ENCODE data around the gene DDX5.
"Not testable (repeated sequence)": the region's sequence is repeated elsewhere in the genome, so short reads cannot be mapped to it uniquely, and the experiment has no call there.

The DDX5 gene

DNA sequence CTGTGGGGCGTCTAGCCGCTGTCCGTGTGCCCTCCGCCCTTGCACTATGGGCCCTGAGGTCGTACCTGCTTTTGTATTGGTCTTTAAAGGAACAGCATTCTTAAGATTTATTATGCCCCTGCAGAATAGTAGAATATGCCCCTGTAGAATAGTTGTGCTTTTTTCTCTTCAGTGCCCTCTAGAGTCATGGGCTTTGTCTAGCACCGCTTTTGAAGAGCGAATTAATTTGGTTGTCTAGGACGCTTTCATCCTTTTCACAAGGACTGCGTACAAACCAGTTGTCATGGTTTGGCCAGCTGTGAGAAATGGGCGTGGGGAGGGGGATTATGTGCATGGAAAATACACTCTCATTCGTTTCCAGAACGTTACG is 1.3 kb upstream of the DDX5 start:
- DNase-seq (ENCODE audit: low spot score) = peak; percentile 93

DNA sequence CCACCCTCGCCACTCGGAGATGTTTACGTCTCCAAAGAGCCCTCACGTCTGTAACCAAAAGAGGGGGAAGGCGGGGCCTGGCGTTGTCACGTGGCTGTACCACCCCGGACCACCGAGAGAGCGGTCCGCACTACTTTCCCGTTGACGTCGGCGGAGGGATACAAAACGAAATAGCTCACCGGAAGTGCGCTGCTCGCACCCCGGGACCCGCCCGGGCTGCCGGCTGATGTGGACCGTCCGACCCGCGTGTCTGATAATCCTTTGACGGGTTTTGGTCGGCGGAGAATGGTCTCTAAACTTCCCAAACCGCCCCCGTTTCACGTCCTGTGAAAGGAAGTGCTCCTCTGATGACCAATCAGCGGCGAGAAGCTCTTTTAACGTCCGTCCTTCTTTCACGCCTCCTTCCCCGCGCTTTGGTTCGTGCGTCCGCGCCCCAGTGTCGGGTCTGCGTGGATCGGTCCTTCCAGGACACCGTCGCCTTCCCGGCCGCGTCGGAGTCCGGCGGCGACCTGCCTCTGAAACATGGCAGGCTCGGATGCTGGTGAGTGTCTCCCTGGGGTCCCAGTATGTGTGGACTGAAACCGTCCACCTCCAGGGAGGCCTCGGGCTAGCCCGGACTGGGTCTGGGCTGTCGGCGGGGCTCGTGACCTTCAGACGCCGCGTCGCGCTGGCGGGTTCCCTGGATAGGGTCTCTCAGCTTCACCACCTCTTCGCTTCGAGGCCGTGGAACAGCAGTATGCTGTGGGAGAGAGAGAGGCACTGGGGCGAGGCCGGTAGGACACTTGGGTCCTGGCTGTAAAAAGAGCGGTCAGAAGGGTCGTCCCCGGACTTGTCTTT is 705 bp upstream of the DDX5 start, which contains the start of gene CEP95:
Gene CEP95 (plus strand): TSS at position 402 of the 837 bp plus-strand sequence. CDS start 121 bp downstream, at position 523.
- peak; percentile 96 for DNase-seq (ENCODE audit: low spot score)

DNA sequence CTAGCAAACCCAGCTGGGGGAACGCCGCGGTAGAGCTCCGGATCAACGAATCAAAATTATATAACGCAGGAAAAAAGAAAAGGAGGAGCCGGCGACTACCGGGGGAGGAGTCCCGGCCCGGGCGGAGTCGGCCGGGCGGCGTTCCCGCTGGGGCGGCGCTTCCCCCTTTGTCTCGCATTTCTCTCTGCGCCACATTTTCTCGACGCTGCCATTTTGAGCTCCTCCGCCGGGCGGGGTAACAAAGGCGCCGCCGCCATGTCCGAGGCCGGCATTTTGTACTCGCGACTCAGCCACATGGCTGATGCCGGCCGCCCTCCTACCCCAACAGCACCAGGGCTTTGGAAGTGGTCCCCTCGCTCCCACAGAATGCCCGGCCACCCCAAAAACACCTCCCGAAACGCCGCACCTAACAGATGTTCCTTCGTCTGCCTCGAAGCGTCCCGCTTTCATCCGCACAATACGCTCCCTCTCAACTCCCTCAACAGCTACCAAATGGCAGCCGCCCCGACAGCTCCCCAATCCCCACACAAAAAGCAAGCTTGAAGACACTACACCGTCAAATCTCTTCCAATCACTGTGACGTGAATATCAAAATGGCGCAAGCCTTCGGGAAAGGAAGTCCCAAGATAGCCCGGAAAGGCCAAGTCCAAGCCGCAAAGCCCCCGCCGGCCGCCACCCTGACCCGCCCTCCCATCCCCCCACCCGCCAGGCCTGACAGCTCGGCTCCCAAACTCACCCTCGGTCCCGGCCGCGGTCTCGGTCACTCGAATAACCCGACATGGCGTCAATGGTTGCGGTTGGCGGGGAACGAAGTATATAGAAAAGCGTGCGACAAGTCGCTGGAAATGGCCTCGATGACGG is 519 bp downstream of the DDX5 start:
- peak; percentile 79 for DNase-seq (ENCODE audit: low spot score)

DNA sequence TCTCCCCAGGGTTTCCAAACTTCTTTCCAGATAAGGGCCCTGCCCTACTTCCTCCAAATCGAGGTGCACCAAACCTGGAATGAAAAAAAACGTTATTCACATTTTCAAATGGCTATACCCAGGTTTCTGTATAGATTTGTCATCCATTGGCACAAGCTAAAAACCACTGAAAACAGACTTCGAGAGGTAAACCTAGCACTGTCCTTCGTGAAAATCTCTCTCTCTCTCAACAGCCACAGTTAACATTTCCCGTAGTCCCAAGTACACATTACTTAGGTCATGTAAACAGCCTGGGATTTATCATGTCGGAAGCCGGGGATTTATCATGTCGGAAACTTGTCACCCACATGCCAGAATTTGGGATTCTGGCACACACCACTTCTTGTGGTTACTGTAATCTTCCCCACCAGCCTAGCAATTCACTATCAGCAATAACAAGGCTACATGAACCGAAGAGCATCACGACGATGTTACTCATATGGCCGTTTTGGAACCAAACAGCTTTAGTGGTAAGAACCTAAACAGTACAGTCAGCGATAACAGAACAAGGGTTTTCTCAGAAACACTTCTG is 1.2 kb downstream of the DDX5 start:
- DNase-seq (ENCODE audit: low spot score) = no peak

DNA sequence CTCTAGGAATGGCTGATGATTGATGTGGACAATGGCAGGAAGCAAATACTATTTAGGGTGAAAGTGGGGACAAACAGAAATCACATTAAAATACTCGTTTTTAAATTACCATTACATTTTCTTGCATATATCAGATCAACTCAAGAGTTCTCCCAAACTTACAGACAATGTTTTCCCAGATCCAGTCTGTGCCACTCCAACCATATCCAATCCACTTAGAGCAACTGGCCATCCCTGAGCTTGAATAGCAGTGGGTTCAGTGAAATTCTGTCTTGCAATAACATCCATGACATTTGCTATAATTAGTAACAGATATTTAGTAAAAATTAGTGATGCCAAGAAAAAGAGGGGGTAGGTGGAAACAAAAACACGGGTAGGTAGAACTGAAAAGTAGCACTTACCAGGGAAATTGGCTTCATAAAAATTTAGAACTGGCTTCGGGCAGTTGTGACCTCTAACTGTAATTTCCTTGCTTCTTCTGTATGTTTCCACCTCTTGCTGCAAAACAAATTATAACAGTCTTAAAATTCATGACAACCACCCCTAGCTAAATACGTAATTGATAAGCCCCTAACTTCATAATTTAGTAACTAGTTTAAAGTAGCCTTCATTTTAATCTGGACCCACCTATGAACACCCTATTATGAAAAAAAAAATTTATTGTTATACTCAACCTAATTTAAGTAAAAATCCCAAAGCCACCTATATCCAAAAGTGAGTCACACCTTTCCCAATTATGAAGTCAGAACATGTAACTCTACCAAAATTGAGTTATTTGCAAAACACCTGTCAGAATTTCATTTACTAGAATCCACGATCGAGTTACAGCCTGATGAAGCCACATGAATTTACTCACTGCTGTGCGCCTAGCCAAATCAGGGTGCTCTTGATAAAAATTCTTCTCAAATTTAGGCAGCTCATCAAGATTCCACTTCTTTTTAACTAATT is 2.0 kb downstream of the DDX5 start:
- DNase-seq (ENCODE audit: low spot score) = peak; percentile 28

DNA sequence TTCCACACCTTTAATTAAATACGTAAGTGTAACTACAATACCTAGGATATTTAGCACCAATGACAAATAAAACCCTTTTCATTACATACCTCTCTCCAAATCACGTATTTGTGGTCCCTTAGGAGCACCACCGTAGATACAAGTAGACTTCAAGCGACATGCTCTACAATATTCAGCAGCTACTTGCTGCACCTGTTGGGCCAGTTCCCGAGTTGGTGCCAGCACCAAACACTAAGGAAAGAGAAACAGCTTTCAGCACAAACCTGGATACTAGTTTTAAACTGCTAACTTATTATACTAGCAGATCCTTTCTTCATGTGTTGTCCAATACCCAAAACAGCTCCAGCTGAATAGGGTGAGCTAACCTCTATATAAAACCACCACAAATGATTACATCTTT is 2.7 kb downstream of the DDX5 start:
- peak; percentile 27 for DNase-seq (ENCODE audit: low spot score)

DNA sequence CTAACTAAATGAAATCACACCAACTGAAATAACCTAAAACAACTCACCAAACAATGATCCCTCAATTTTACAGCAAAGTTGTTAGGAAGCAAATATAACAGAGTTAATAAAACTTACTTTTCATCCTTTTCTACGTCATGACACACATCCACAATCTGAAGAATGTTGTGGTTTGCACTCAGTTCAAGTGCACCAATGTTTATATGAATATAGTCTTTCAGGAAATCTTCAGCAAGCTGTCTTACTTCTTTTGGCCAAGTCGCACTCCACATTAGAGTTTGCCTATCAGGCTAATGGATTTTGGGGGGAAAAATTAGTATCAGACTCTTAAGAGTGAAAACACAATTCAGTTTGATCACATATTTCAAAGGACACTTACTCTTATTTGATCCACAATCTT is 3.3 kb downstream of the DDX5 start:
- DNase-seq (ENCODE audit: low spot score) = no peak

DNA sequence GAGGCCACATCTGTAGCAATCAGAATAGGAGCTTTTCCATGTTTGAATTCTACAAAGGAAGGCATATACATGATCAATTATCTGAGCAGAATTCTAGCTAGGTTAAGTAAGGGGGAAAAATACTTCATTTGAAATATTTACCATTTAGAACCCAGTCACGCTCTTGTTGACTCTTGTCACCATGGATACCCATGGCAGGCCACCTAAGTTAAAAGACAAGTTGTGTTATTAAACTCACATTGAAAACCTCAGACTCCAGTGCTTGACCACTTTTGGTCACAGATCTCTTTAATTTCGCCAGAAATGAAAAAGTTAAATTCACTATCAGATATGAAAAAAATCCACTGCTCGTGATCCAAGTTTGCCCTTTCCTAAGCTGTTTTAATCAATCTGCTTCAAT is 4.1 kb downstream of the DDX5 start:
- peak; percentile 42 for DNase-seq (ENCODE audit: low spot score)

DNA sequence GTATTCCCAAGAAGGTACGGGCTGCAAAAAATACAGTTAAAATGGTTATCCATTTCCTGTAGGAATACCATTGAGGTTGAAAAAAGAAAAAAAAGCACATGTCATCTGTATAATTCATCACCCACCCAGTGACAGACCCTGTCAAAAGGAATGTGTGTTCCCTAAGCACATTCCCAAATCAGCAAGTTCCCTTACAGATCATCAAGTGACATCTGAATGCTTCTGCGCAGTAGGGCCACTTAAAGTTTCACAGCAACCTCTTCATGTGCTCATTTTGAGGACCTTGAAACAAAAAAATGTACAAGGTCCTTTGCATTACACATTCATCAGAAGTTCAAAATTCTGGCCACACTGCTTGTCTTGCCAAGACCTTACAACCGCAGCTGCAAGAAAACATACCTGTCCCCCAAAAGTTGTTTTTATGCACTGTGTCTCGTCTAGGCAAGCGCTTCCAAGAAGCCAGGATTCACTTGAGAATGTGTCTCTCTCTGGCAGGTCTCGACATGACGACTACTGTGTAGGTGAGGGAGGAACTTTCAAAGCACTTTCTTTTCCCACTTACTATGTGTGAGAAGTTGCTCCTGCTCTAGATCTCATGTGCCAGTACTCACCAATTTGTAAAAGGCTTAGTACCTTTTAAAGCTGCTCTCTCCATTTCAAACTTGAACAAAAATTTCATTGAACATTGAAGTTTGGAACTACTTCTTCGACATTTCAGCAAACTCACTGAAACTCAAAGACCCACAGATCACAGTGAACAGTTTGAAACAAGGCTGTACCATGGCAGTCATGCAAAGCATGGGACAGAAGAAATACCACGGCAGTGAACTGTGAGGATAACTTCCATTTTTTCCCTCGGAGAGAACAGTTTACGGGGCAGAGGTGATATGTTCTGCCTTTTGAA is 5.0 kb downstream of the DDX5 start:
- peak; percentile 52 for DNase-seq (ENCODE audit: low spot score)

DNA sequence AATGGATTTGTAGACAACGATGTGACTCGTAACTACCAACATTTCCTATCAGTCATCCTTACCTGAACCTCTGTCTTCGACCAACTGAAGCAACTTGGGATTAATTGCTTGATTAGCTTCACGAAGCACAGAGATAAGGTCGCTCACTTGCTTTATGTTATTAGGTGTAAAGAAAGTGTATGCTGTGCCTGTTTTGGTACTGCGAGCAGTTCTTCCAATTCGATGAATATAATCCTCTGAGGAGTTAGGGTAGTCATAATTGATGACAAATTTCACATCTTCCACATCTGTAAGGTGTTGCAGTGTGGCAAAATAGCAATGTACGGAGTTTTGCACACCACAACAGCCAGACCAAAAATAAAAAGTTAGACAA is 5.6 kb downstream of the DDX5 start:
- peak; percentile 50 for DNase-seq (ENCODE audit: low spot score)

DNA sequence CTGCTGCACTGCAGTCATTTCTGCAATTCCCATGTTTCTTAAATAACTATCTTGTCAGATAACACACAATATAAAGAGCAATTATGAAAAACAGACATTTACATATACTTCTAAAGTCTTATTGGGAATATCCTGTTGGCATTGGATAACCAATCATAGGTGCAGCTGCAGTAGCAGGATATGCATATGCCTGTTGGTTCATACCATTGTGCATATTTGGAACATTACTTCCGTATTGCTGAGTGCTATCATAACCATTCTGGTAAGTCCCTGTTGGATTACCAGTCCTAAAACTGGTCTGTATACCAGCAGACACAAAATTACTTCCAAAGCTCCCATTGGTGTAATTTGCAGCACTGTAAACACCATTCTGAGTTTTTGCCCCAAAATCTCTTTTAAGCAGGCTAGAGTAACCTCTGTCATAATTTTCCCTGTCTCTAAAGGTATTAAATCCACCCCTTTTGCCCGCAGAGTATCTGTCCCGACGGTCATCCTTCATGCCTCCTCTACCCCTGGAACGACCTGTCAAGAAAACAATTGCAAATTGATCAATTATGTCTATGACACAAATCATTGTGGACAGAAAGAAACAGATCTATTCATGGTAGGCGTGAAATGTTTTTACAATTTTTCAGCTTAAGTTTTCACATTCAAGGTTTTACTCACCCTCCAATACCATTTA is 6.1 kb downstream of the DDX5 start:
- DNase-seq (ENCODE audit: low spot score) = peak; percentile 58

DNA sequence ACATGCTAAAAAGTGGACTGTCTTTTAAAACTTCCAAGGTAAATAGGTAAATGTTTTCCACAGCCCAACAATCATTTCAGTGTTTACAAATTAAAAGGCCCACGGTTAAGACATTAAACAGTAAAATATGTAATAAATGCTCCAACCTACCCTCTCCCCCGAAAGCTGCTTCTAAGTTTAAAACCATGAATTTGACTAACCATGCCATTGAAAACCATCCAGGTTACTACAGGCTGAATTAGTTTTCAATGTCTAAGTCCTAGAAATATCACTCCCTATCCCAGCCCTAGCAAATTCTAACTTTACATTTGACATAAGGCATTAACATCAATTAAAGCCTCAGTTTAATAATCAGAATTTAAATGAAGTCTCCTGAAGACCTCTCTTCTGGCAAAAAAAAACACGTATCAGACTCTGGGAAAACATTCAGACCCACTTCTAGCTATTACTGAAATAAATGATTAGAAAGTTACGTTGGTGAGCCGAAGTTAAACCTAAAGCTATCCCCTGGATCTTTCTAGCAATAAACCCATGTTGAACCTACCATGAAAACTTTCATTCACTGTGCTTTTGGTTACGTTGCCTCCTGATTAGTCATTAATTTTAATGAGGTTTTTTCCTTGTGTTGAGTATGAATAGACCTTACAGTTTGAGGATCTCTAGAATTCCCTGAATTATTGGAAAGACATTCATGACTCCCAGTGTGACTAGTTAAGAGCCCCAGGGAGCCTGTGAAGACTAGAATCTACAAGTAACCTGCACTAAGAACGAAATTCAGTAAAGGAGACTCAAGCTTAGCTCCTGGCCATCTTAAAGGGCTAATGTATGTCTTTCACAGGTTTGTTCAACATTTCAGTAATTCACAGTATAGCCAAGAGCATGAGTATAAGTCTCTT is 7.5 kb downstream of the DDX5 start:
- peak; percentile 69 for DNase-seq (ENCODE audit: low spot score)

DNA sequence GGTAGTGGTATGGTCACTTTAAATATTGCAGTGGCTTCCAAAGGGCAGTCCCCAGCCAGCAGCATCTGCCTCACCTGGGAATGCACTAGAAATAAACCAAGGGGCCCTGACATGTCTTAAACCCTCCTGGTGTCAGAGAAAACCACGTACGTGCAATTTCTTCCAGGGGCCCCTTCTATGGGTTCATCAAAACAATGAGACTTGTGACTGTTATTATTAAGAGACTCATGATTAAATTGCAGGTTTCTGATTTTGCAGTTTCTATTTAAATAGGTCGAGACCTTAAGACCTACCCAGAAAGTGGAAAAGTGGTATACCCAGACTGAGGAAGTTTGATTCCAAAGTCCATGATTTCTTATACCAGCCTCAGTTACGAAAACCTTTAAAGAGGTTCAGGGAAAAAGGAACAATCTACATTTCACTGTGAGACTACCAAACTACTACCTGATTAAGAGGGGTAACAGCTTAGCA is 8.5 kb downstream of the DDX5 start:
- DNase-seq (ENCODE audit: low spot score) = no peak

DNA sequence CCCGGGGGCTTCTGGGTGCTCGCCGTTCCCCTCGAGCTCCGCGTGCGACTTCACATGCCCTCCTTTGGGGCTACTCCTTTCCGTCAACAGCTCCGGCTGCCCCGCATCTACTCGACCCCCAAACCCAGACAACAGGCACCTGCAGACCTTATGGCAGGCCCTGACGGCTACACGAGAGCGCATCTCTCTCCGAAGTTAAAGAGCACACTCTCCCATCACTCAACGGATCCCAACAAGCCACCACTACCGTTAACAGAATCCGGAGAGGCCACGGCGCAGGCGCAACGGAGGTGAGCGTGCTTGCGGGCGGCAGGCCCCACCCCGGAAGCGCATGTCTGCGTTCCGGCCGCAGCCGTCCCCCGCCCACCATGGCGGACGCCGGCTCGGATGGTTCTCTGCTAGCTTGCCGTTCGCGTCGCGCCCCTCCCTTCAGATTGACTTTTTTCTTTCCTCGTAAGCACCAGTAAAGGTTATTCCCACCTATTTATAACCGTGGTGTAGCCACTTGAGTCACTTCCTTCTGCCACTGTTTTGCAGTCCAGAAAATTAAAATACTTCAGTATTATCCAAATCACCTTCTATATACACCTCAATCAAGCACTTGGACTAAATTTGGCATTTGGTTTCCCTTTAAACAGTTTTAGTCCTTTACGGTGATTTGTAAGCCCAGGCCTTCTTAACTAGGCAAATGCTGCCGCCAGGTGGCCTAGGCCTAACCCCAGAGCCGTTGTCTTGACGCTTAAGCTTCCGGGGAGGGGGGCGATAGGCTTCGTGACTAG is 9.1 kb downstream of the DDX5 start, which contains the start of gene POLG2:
Gene POLG2 (minus strand): TSS at position 269 of the 779 bp plus-strand sequence. CDS start 86 bp downstream, at position 183.
- DNase-seq (ENCODE audit: low spot score) = peak; percentile 97

DNA sequence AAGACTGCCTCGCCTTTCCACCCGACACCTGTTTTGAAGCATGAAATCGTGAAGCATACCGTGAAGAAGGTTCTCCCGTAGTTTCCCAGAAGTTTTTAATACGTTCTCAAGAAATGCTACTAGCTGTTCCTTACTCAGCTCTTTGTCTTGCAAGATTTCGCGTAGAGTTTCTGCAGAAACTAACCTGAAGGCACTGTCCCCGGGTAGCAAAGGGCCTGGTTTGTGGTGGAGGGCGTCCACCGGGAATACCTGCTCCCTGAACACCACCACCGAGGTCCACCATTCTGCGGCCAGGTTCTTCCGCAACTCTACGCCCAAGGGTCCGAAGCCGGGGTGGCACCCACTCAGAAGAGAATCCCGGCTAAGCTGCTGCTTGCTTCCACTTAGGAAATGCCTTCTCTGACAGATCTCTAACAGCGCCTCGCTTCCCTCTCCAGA is 9.7 kb downstream of the DDX5 start:
- DNase-seq (ENCODE audit: low spot score) = no peak

DNA sequence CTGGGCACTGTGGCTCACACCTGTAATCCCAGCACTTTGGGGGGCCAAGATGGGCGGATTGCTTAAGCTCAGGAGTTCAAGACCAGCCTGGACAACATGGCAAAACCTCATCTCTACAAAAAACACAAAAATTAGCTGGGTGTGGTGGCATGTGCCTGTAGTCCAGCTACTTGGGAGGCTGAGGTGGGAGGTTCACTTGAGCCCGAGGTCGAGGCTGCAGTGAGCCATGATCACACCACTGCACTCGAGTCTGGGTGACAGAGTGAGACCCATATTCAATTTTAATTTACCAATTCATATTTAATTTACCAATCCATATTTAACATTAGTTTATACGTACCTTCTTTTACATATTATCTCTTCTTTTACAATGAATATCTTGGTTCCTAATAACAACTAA is 10.8 kb downstream of the DDX5 start:
- not testable (repeated sequence) for DNase-seq (ENCODE audit: low spot score)

DNA sequence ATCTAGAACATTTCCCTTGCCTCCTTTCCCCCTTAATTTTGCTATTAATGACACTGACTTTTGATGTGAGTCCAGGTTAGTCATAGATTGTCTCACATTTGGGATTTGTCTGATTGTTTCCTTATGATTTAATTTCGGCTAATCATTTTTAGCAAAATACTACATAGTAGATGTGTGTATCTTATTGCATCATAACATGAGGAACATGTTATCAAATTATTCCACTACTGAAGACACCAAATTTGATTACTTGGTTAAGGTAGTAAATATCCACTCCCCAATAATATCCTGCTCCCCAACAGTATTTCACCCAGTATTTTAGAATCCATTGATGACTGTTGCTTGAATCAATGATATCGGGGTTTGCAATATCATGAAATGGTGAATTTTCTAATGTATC is 12.0 kb downstream of the DDX5 start:
- no peak for DNase-seq (ENCODE audit: low spot score)
